Central memory CD8-positive, alpha-beta T cell (primary cell): Measurements from ENCODE around the gene ATP8B1.

Experiments used
- ATAC-seq: fragments of 150-1000 bp; cut with Tn5 transposase; replicated peaks from 2 replicates; pipeline ENCODE4 v1.10.0; 2022; ENCODE audit warnings: mild to moderate bottlenecking, moderate FRiP score, moderate number of reproducible peaks; ENCODE audit not compliant: poor library complexity, severe bottlenecking; ENCODE audit errors: extremely low read depth
- DNase-seq, 2 donors: peaks; one replicate each; pipeline ENCODE4 v3.0.0; 2021; ENCODE audit warnings: low spot score in 2 of 2
- H3K27ac Mint-ChIP-seq: one replicate; pipeline ENCODE4 v1.8.0; 2022; ENCODE audit warnings: low read depth, mild to moderate bottlenecking, moderate library complexity, mixed read lengths
- H3K27me3 Mint-ChIP-seq: one replicate; pipeline ENCODE4 v1.8.0; 2022; ENCODE audit warnings: mixed read lengths
- H3K36me3 Mint-ChIP-seq: one replicate; pipeline ENCODE4 v1.8.0; 2022; ENCODE audit warnings: mild to moderate bottlenecking, moderate library complexity, mixed read lengths; ENCODE audit not compliant: insufficient read depth
- H3K4me1 Mint-ChIP-seq: one replicate; pipeline ENCODE4 v1.8.0; 2022; ENCODE audit warnings: mixed read lengths
- H3K4me3 Mint-ChIP-seq: one replicate; pipeline ENCODE4 v1.8.0; 2022; ENCODE audit warnings: mild to moderate bottlenecking, moderate library complexity, mixed read lengths
- H3K9me3 Mint-ChIP-seq: one replicate; pipeline ENCODE4 v1.8.0; 2022; ENCODE audit warnings: mixed read lengths

Gene ATP8B1

GRCh38 chr18:57710226-57710625 is 92.9 kb downstream of the ATP8B1 start:
- peaks cover 11% of the 10 kb centered on the region for H3K4me1 Mint-ChIP-seq
- no peak overlapping the region for H3K4me3 Mint-ChIP-seq
- no peaks in the 10 kb centered on the region for H3K36me3 Mint-ChIP-seq
- H3K27ac Mint-ChIP-seq, result no peak overlapping the region
- no peaks in the 10 kb centered on the region for H3K27me3 Mint-ChIP-seq
- peaks cover 8% of the 10 kb centered on the region for H3K9me3 Mint-ChIP-seq
- DNase-seq, result no peak
- no peak for ATAC-seq

GRCh38 chr18:57709335-57709734 is 93.8 kb downstream of the ATP8B1 start:
- Mint-ChIP-seq H3K36me3 (no peaks in the 10 kb centered on the region), H3K4me1 (peaks cover 6% of the 10 kb centered on the region), H3K4me3 (no peak overlapping the region), H3K27me3 (no peaks in the 10 kb centered on the region), H3K9me3 (no peaks in the 10 kb centered on the region), H3K27ac (no peak overlapping the region)
- no peak for ATAC-seq
- no peak for DNase-seq

- H3K27ac Mint-ChIP-seq, result no peak overlapping the region
- no peaks in the 10 kb centered on the region for H3K36me3 Mint-ChIP-seq
- no peak for DNase-seq
- H3K4me1 Mint-ChIP-seq, result peaks cover 6% of the 10 kb centered on the region
- no peak overlapping the region for H3K4me3 Mint-ChIP-seq
- ATAC-seq, result no peak
- H3K9me3 Mint-ChIP-seq, result no peaks in the 10 kb centered on the region
- no peaks in the 10 kb centered on the region for H3K27me3 Mint-ChIP-seq
Measured at GRCh38 chr18:57708288-57708687, 94.8 kb downstream of the ATP8B1 start.

GRCh38 chr18:57705832-57706595 is 97.1 kb downstream of the ATP8B1 start:
- no peak overlapping the region for H3K27ac Mint-ChIP-seq
- DNase-seq (no peak), ATAC-seq (no peak)
- H3K4me1 Mint-ChIP-seq, result peaks cover 6% of the 10 kb centered on the region
- H3K9me3 Mint-ChIP-seq, result no peaks in the 10 kb centered on the region
- H3K27me3 Mint-ChIP-seq, result no peaks in the 10 kb centered on the region
- no peaks in the 10 kb centered on the region for H3K36me3 Mint-ChIP-seq
- H3K4me3 Mint-ChIP-seq, result no peak overlapping the region

GRCh38 chr18:57705011-57705410 is 98.1 kb downstream of the ATP8B1 start:
- H3K27me3 Mint-ChIP-seq, result no peaks in the 10 kb centered on the region
- DNase-seq (no peak), ATAC-seq (no peak)
- no peaks in the 10 kb centered on the region for H3K9me3 Mint-ChIP-seq
- H3K4me1 Mint-ChIP-seq, result no peaks in the 10 kb centered on the region
- H3K27ac Mint-ChIP-seq, result no peak overlapping the region
- no peaks in the 10 kb centered on the region for H3K36me3 Mint-ChIP-seq
- H3K4me3 Mint-ChIP-seq, result no peak overlapping the region

- H3K27me3 Mint-ChIP-seq, result no peaks in the 10 kb centered on the region
- ATAC-seq, result no peak
- no peaks in the 10 kb centered on the region for H3K36me3 Mint-ChIP-seq
- H3K9me3 Mint-ChIP-seq, result no peaks in the 10 kb centered on the region
- no peak overlapping the region for H3K27ac Mint-ChIP-seq
- peaks cover 4% of the 10 kb centered on the region for H3K4me1 Mint-ChIP-seq
- H3K4me3 Mint-ChIP-seq, result no peak overlapping the region
- no peak for DNase-seq
Measured at GRCh38 chr18:57698571-57699276, 104.4 kb downstream of the ATP8B1 start.

- H3K27ac Mint-ChIP-seq, result no peak overlapping the region
- no peaks in the 10 kb centered on the region for H3K9me3 Mint-ChIP-seq
- no peak overlapping the region for H3K4me3 Mint-ChIP-seq
- no peaks in the 10 kb centered on the region for H3K36me3 Mint-ChIP-seq
- ATAC-seq (no peak), DNase-seq (no peak)
- H3K27me3 Mint-ChIP-seq, result no peaks in the 10 kb centered on the region
- peaks cover 5% of the 10 kb centered on the region for H3K4me1 Mint-ChIP-seq
Measured at GRCh38 chr18:57697426-57697825, 105.7 kb downstream of the ATP8B1 start.

GRCh38 chr18:57696271-57696670 is 106.8 kb downstream of the ATP8B1 start:
- no peaks in the 10 kb centered on the region for H3K27me3 Mint-ChIP-seq
- H3K36me3 Mint-ChIP-seq, result peaks cover 2% of the 10 kb centered on the region
- H3K4me3 Mint-ChIP-seq, result no peak overlapping the region
- no peak for DNase-seq
- peaks cover 10% of the 10 kb centered on the region for H3K4me1 Mint-ChIP-seq
- no peak overlapping the region for H3K27ac Mint-ChIP-seq
- H3K9me3 Mint-ChIP-seq, result no peaks in the 10 kb centered on the region
- ATAC-seq, result no peak

GRCh38 chr18:57691363-57691762 is 111.8 kb downstream of the ATP8B1 start:
- Mint-ChIP-seq H3K27me3 (no peaks in the 10 kb centered on the region), H3K4me3 (no peak overlapping the region), H3K4me1 (peaks cover 30% of the 10 kb centered on the region), H3K27ac (no peak overlapping the region), H3K9me3 (no peaks in the 10 kb centered on the region), H3K36me3 (peaks cover 2% of the 10 kb centered on the region)
- ATAC-seq, result no peak
- no peak for DNase-seq

- DNase-seq (no peak), ATAC-seq (no peak)
- Mint-ChIP-seq H3K27ac (no peak overlapping the region), H3K4me1 (peaks cover 26% of the 10 kb centered on the region), H3K36me3 (peaks cover 2% of the 10 kb centered on the region), H3K9me3 (no peaks in the 10 kb centered on the region), H3K4me3 (no peak overlapping the region), H3K27me3 (no peaks in the 10 kb centered on the region)
Measured at GRCh38 chr18:57687970-57688369, 115.1 kb downstream of the ATP8B1 start.

GRCh38 chr18:57683470-57683869 is 119.6 kb downstream of the ATP8B1 start:
- H3K9me3 Mint-ChIP-seq, result no peaks in the 10 kb centered on the region
- H3K27me3 Mint-ChIP-seq, result no peaks in the 10 kb centered on the region
- no peak overlapping the region for H3K27ac Mint-ChIP-seq
- no peaks in the 10 kb centered on the region for H3K36me3 Mint-ChIP-seq
- H3K4me3 Mint-ChIP-seq, result no peak overlapping the region
- peaks cover 17% of the 10 kb centered on the region for H3K4me1 Mint-ChIP-seq
- DNase-seq (no peak), ATAC-seq (no peak)

GRCh38 chr18:57677262-57678211 is 125.6 kb downstream of the ATP8B1 start:
- Mint-ChIP-seq H3K4me1 (peaks cover 23% of the 10 kb centered on the region), H3K27me3 (no peaks in the 10 kb centered on the region), H3K9me3 (no peaks in the 10 kb centered on the region), H3K4me3 (no peak overlapping the region), H3K36me3 (peaks cover 1% of the 10 kb centered on the region), H3K27ac (no peak overlapping the region)
- no peak for DNase-seq
- no peak for ATAC-seq
